ENCODE results near the gene HIPK4.

Gene HIPK4

DNA sequence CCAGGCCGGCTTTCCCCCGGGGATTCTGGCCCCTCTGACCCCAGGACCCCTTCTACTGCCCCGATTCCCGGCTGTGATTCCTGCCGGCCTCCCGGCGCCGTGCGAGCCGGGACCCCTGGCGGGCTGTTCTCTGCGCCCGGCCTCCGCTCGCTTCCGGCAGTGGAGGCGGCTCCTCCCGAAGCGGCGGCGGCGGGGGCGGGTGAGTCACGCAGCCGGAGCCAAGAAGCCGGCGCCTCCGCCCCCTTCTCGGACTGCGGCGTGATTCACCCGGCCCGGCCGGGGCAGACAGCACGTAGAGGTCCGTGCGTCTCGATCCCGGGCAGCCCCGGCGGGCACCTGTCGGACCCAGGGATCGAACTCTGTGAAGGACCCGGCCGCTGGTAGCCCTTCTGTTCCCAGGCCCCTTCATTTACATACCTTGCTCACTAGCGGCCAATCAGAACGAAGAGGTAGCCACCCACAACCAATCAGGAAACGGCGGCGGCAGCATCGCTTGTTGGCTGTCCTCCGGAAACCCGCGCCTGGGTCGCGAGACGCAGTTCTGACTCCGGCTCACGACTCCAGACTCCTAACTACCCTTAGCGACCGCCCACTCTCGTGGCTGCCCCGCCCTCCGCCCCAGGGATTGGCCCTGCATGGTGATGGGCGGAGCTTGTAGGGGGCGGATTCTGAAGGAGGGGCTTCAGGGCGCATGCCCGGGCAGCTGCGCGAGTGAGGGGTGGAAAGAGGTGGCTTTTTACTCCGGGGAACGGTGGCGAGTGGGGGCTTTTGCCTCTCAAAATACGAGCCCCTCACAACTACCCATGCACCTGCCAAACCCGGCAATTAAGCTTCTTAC is 35.7 kb upstream of the HIPK4 start, which contains the start of gene SERTAD1:
Gene SERTAD1 (minus strand): TSS at position 543 of the 838 bp plus-strand sequence. CDS start 2,446 bp downstream, outside the sequence.
- in situ Hi-C loops (cut with HindIII; ENCODE audit: low sequenced_read_pairs) = no loop called here
- TF ChIP-seq, protein P1, sequence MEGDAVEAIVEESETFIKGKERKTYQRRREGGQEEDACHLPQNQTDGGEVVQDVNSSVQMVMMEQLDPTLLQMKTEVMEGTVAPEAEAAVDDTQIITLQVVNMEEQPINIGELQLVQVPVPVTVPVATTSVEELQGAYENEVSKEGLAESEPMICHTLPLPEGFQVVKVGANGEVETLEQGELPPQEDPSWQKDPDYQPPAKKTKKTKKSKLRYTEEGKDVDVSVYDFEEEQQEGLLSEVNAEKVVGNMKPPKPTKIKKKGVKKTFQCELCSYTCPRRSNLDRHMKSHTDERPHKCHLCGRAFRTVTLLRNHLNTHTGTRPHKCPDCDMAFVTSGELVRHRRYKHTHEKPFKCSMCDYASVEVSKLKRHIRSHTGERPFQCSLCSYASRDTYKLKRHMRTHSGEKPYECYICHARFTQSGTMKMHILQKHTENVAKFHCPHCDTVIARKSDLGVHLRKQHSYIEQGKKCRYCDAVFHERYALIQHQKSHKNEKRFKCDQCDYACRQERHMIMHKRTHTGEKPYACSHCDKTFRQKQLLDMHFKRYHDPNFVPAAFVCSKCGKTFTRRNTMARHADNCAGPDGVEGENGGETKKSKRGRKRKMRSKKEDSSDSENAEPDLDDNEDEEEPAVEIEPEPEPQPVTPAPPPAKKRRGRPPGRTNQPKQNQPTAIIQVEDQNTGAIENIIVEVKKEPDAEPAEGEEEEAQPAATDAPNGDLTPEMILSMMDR (IDR thresholded peaks at IDR 0.05; ENCODE audit: low read depth, low read length) = peak; percentile 73
- DNase-seq (ENCODE audit: low read depth, low spot score) = peak; percentile 100
- H3K4me3 ChIP-seq (ENCODE audit: low read depth, low read length) = peak within 1 kb of the TSS; percentile 71

DNA sequence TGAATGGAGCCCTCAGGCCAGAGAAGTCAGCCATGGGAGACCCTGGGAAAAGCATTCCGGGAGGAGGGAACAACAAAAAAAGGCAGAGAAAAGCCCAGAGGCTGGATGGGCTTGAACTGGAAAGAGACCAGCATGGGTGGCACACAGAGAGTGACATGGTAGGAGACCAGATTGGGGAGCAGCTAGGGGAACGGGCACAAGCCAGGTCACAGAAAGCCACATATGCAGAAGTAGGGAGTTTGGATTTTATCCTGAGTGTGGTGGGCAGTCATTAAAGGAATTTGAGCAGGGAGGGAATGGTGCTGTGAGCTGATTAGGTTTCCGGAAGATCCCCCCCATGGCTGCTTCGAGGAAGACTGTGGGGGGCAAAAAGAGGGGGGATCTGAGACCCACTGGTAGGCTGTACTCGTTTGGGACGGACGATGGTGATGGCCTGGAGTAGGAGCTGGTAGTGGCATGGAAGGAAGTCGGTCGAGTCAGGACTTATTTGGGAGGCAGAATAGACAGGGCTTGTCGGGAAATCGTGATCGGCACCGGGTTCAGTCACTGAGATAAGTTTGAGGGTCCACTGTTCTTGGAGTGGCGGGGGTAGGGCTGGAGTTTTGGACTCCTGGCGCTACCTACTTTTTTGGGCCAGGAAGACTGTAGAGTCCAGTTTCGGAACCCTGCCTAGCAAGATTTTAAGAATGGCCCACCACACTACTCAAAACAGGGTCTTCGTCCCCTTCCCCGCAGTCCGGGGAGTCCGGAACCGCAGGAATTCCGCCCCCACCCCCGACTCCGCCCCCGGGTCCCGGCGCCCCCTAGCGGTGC is 34.9 kb upstream of the HIPK4 start:
- TF ChIP-seq, protein P1 (IDR thresholded peaks at IDR 0.05; ENCODE audit: low read depth, low read length) = no peak
- H3K4me3 ChIP-seq (ENCODE audit: low read depth, low read length) = peak overlapping the region; percentile 71
- in situ Hi-C loops (cut with HindIII; ENCODE audit: low sequenced_read_pairs) = no loop called here
- DNase-seq (ENCODE audit: low read depth, low spot score) = peak; percentile 24

DNA sequence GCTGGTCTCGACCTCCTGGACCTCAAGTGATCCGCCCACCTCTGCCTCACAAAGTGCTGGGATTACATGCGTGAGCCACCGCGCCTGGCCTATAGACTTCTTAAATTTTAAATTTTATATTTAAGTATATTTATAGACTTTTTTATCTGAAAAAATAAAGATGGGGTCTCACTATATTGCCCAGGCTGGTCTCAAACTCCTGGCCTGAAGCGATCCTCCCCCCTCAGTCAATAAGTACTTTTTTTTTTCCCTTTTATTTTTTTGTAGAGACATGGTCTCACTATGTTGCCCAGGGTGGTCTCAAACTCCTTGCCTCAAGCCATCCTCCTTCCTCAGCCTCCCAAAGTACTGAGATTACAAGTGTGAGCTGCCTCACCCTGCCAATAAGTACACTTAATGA is 34.0 kb upstream of the HIPK4 start:
- TF ChIP-seq, protein P1 (IDR thresholded peaks at IDR 0.05; ENCODE audit: low read depth, low read length) = no peak
- in situ Hi-C loops (cut with HindIII; ENCODE audit: low sequenced_read_pairs) = no loop called here
- no peak for DNase-seq (ENCODE audit: low read depth, low spot score)
- H3K4me3 ChIP-seq (ENCODE audit: low read depth, low read length) = peak overlapping the region; percentile 71

DNA sequence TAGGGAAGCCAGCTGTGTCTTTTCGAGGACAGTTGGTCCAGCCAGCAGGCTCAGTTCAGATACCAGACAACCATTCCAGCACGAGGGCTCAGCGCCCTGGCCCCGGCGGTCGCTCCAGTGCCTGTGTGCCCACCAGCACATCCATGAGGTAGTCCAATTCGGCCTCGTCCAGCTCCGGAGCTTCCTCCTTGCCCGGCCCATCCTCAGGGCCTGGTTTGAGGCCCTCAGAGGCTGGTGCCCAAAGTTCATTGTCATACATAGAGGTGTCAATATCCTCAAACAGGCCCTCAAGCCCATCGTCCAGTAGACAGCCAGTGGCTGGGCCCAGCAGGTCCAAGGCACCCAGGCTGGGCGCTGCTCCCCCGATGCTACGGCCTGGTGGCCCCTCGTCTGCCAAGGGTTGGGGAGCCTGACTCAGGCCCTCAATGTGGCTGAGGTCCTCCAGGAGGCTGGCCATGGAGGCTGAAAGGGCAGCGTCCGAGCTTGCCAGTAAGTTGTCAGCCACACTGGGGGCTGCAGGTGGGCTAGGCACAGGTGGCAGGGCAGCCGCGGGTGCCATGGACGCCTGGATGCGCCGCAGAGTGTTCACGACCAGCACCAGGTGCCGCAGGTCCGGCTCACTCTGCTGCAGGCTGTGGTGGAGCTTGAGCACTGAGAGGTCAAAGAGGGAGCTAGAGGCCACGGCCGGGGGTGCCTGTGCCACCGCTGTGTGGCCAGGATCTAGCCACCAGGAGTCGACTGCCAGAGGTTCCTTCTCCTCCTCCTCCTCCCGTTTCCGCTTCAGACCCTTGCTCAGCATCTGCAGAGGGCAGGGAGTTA is 33.0 kb upstream of the HIPK4 start:
- TF ChIP-seq, protein P1 (IDR thresholded peaks at IDR 0.05; ENCODE audit: low read depth, low read length) = no peak
- no peak for DNase-seq (ENCODE audit: low read depth, low spot score)
- no peak overlapping the region for H3K4me3 ChIP-seq (ENCODE audit: low read depth, low read length)
- in situ Hi-C loops (cut with HindIII; ENCODE audit: low sequenced_read_pairs) = no loop called here

DNA sequence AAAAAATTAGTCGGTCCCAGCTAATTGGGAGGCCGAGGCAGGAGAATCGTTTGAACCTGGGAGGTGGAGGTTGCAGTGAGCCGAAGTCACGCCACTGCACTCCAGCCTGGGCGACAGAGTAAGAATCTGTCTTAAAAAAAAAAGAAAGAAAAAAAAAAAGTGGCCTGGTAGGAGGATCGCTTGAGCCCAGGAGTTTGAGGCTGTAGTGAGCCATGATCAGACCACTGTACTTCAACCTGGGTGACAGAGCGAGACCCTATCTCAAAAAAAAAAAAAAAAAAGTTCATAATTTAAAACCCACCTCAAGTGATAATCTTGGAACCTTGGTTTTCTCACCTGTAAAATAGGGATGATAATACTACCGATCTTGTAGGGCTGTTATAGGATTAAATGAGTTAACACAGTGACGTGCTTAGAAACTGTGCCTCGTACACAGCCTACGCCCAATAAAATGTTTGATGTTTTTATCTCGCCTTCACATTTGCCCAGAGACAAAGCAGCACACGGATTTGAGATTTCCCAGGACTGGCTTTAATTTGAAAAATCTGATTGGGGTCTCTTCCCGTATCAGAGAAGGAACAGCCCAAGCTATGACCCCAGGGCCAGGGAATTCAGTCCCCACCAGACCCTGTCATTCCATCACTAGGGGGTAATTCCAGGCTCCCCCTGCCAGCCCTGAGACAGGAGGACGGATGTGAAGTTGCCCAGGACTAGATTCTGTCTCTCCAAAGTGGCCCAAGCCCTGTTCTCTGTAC is 32.2 kb upstream of the HIPK4 start:
- in situ Hi-C loops (cut with HindIII; ENCODE audit: low sequenced_read_pairs) = no loop called here
- no peak for DNase-seq (ENCODE audit: low read depth, low spot score)
- TF ChIP-seq, protein P1 (IDR thresholded peaks at IDR 0.05; ENCODE audit: low read depth, low read length) = no peak
- H3K4me3 ChIP-seq (ENCODE audit: low read depth, low read length) = no peak overlapping the region
